NB4 (cell line): ENCODE data around the gene TRPT1.
"Not testable (repeated sequence)": the region's sequence is repeated elsewhere in the genome, so short reads cannot be mapped to it uniquely, and the experiment has no call there.

Experiments
- DNase-seq: peaks from one replicate; pipeline ENCODE4 v3.0.0; 2010; ENCODE audit warnings: low read depth
- H3K4me3 ChIP-seq: one replicate; pipeline ENCODE4 v1.5.1; 2011; ENCODE audit warnings: mild to moderate bottlenecking, low read depth, low read length, moderate library complexity
- MYC ChIP-seq: IDR thresholded peaks from 2 replicates; pipeline ENCODE4 v1.6.1; 2011; ENCODE audit warnings: low read depth, low read length
- POLR2A ChIP-seq: IDR thresholded peaks from 2 replicates; pipeline ENCODE4 v1.6.1; 2011; ENCODE audit warnings: mild to moderate bottlenecking; ENCODE audit not compliant: insufficient read length; ENCODE audit errors: extremely low read depth
- TF ChIP-seq, protein P1 (sequence below): IDR thresholded peaks from one replicate; pipeline ENCODE4 v1.5.1; 2012; ENCODE audit warnings: low read depth, low read length
- TF ChIP-seq, protein P2 (sequence below): IDR thresholded peaks from 2 replicates; pipeline ENCODE4 v1.6.1; 2011; ENCODE audit warnings: low read depth, low read length

Gene TRPT1

DNA sequence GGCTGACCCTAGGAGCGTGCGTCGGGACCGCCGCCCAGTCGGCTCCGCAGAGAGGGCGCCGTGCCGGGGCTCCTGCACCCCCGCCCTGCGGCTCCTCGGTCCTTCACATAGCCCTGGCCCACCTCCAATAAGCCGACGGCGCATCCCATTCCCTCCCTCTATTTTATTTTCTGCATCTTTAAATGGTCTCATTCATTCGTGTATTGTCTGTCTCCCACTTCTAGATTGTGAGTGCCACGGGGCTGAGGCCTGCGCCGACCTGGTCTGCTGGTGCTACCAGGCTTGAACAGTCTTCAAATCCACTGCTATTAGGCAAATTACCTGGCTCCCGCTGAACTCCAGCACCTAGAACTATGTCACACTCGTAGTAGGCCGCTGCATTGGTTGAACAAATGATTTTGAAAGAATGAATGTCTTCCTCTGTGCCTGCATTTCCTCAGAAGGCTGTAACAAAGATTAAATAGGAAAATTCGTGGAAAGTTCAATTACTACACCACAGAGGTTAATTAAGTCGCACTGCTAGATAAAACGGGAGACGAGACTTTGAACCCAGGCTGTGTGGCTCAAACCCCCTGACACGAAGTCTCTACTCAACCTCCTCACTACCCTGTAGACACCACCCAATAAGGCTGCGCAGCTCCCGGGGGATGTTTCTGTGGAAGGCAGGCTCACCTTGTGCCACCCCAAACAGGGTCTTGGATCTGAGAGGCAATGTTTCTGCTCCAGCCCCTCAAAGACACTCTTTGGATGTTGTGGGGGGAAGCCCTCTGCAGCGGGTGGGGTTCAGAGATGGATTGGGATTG, 21.9 kb upstream of the TRPT1 start:
- DNase-seq, result no peak
- TF ChIP-seq, protein P1, sequence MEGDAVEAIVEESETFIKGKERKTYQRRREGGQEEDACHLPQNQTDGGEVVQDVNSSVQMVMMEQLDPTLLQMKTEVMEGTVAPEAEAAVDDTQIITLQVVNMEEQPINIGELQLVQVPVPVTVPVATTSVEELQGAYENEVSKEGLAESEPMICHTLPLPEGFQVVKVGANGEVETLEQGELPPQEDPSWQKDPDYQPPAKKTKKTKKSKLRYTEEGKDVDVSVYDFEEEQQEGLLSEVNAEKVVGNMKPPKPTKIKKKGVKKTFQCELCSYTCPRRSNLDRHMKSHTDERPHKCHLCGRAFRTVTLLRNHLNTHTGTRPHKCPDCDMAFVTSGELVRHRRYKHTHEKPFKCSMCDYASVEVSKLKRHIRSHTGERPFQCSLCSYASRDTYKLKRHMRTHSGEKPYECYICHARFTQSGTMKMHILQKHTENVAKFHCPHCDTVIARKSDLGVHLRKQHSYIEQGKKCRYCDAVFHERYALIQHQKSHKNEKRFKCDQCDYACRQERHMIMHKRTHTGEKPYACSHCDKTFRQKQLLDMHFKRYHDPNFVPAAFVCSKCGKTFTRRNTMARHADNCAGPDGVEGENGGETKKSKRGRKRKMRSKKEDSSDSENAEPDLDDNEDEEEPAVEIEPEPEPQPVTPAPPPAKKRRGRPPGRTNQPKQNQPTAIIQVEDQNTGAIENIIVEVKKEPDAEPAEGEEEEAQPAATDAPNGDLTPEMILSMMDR, result no peak
- TF ChIP-seq, protein P2, sequence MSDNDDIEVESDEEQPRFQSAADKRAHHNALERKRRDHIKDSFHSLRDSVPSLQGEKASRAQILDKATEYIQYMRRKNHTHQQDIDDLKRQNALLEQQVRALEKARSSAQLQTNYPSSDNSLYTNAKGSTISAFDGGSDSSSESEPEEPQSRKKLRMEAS, result no peak
- no peak overlapping the region for H3K4me3 ChIP-seq

DNA sequence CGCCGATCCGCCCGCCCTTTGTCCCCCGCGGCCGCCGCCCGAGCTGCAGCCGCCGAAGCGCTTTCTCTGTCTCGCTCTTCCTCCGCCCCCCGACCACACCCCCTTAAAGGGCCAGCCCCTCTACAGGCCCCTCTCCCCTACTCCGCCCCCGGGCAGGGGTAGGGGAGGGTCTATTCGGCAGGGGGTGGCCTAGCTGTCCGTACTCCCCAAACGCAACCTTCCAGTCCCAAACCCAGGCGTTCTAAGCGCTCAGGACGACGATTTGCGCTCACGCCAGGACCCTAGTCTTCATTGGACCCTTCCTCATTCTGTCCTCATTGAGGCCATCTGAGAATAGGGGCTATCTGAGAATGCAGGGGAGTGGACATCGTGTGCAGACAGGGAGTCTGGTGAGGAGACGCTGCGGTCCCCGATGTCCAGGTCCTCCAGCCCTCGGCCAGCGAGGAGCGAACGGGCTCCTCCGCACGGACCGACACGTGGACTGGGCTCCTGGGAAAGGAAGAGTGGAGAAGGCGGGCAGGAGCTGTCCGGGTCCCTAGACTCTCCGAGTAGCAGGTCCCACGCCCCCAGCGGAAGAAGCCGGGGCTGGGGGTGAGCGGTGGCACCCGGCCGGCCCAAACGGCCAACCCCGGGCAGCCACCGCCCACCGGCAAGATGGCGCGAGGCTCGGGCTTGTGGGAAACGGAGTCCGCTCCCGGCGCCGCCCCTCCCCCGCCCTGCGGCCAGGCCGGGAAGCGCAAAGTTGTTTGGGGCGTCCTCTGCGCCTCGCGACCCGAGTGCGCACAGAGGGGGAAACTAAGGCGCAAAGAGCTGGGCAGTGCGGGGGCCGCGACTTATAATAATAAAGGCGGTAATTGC, 21.1 kb upstream of the TRPT1 start, which contains the start of gene PPP1R14B:
TSS of gene PPP1R14B (minus strand) at position 73 of the 858 bp plus-strand sequence. CDS start 270 bp downstream, outside the sequence.
- DNase-seq, result peak; percentile 93
- TF ChIP-seq, protein P2, result peak; percentile 94
- TF ChIP-seq, protein P1, result no peak
- TF ChIP-seq POLR2A (peak; percentile 50), MYC (peak; percentile 83)
- H3K4me3 ChIP-seq, result peak within 1 kb of the TSS; percentile 87

DNA sequence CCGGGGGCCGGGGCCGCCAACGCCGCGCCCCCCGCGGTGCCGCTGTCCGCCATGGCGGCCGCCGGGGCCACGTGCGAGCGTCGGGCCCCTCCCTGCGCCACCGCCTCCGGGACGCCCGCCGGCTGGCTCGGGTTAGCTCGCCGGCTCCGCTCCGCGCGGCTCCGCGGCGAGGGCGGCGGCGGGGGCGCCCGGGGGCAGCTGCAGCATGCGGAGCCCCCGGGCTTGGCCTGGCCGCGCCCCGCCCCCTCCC, 20.6 kb upstream of the TRPT1 start:
- not testable (repeated sequence) for H3K4me3 ChIP-seq

DNA sequence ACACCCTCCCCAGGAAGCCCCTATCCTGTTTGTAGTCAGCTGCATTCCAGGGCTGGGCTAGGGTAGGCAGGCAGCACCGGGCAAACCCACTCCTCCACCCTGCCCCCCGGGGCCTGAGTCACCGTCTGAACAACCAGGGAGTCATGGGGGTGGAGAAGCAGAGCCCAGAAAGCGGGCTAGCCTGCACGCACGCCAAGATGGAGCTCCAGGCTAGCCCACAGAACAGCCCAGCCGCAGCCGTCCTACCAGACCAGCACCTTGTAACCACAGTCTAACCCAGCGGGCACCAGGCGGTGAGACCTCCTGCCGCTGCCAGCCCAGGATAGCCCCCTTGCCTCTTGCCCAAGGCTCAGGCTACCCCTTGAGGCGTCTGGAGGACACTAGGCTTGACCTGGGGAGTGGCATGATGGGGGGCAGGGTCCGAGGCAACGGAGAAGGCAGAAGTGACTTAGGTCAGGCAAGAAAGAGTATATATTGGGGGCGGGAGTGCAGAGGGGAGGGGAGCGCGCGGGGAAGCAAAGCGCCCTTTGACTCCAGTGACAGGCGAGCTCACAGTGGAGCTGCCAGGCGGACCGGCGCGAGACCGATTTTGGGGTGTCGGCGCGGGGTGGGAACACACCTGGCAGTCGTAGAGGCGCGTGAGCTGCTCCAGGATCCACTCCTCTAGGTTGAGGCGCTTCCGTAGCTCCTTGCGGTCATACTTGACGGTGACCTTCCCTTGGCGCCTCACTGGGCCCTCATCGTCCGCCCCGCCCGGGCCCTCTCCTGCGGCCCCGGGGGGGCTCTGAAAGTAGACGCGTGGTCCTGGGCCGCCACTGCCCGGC, 20.0 kb upstream of the TRPT1 start:
- DNase-seq, result peak; percentile 92
- peak overlapping the region; percentile 87 for H3K4me3 ChIP-seq
- TF ChIP-seq POLR2A, result no peak
- TF ChIP-seq MYC, result peak; percentile 35; the same call in 1 of the 2 replicates
- TF ChIP-seq, protein P1, result no peak
- TF ChIP-seq, protein P2, result peak; percentile 54; the same call in 1 of the 2 replicates

More for the DNA sequence above, 20.6 kb upstream of the TRPT1 start:
- DNase-seq, result not testable (repeated sequence)

DNA sequence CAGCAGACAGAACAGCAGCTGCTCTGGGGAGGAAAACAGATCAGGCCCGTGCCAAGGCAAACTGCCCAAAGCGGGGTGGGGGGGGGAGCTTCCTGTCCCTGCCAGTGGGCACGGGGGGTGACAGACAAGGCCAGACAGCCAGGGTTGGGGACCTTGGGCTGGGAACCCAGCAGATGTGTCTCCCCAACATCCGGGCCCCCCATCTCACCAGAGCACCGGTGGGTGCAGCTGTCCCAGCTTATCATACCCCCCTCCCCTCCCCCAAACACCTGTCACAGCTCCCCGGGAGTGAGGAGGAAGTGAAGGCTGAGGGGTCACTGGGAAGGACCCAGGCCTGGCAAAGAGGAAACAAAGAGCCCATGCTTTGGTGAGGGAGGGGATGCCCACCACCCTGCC, 19.4 kb upstream of the TRPT1 start:
- peak overlapping the region; percentile 87 for H3K4me3 ChIP-seq
- no peak for DNase-seq
- no peak for TF ChIP-seq POLR2A
- TF ChIP-seq, protein P1, result no peak
- no peak for TF ChIP-seq MYC
- TF ChIP-seq, protein P2, result no peak; the same call in 1 of the 2 replicates
